Measurements from ENCODE around the gene HABP2. TPM values are rescaled to one million over a fixed set of nuclear protein-coding genes. Genes with fewer than 3 reads are reported as not detected.
A peak's percentile ranks its signal among the peaks of the same experiment; 100 is the strongest.

The HABP2 gene
- polyA plus RNA-seq, 3 donors = not detected

- Histone ChIP-seq H3K27me3 (ENCODE audit: control insufficient read depth in 2 of 2, insufficient read depth in 2 of 2, low read length in 2 of 2) (peaks cover 12 to 14% of the 10 kb centered on the region in 2 donors), H3K4me1 (ENCODE audit: control insufficient read depth in 1 of 2, insufficient read depth in 2 of 2, low read length in 2 of 2) (no peaks in the 10 kb centered on the region), H3K79me2 (ENCODE audit: insufficient read depth, low read length) (no peaks in the 10 kb centered on the region), H3K9ac (ENCODE audit: insufficient read depth, low read length, poor library complexity, severe bottlenecking) (no peak overlapping the region), H4K20me1 (ENCODE audit: insufficient read depth, low read length) (no peaks in the 10 kb centered on the region), H3K36me3 (replicated peaks in 1 of 2; ENCODE audit: control insufficient read depth in 1 of 2, insufficient read depth in 2 of 2, low read length in 2 of 2) (no peaks in the 10 kb centered on the region), H3K4me2 (replicated peaks; ENCODE audit: extremely low read depth, low read length, poor library complexity, severe bottlenecking) (no peak overlapping the region), H3K9me3 (replicated peaks in 1 of 2; ENCODE audit: control insufficient read depth in 1 of 2, insufficient read depth in 1 of 2, low read length in 2 of 2) (no peaks in the 10 kb centered on the region), H3K27ac (ENCODE audit: low read depth in 1 of 2, low read length in 2 of 2) (no peak overlapping the region), H2AFZ (ENCODE audit: insufficient read depth, low read depth, low read length, poor library complexity, severe bottlenecking) (no peak overlapping the region), H3K4me3 (replicated peaks in 1 of 3; ENCODE audit: low read depth in 2 of 3, low read length in 3 of 3) (no peak overlapping the region)
- Mint-ChIP-seq H3K9me3 (no peaks in the 10 kb centered on the region), H3K27me3 (ENCODE audit: low read depth in 3 of 3) (peaks cover 24 to 30% (median 26%) of the 10 kb centered on the region in 3 donors), H3K36me3 (no peaks in the 10 kb centered on the region), H3K4me1 (no peaks in the 10 kb centered on the region), H3K27ac (no peak overlapping the region), H3K4me3 (peak overlapping the region in 1 of 2 donors; percentile 37)
- TF ChIP-seq CTCF (IDR thresholded peaks at IDR 0.05) = no peak
- no peak for DNase-seq
- intact Hi-C loops (cut with micrococcal nuclease) = no loop called here
- WGBS (ENCODE audit: insufficient coverage) = no CpG with 5 or more reads among the region's 2 CpGs
These were observed 60.6 kb downstream of the HABP2 start for GRCh38 chr10:113613427-113613826.

GRCh38 chr10:113613977-113614690 is 61.3 kb downstream of the HABP2 start:
- no peak overlapping the region for H3K4me2 ChIP-seq (replicated peaks; ENCODE audit: extremely low read depth, low read length, poor library complexity, severe bottlenecking)
- no peaks in the 10 kb centered on the region for H3K36me3 Mint-ChIP-seq
- H2AFZ ChIP-seq (ENCODE audit: insufficient read depth, low read depth, low read length, poor library complexity, severe bottlenecking) = no peak overlapping the region
- H3K27ac ChIP-seq (ENCODE audit: low read depth in 1 of 2, low read length in 2 of 2) = no peak overlapping the region
- no peaks in the 10 kb centered on the region for H3K36me3 ChIP-seq (replicated peaks in 1 of 2; ENCODE audit: control insufficient read depth in 1 of 2, insufficient read depth in 2 of 2, low read length in 2 of 2)
- no peak overlapping the region for H3K27ac Mint-ChIP-seq
- H3K79me2 ChIP-seq (ENCODE audit: insufficient read depth, low read length) = no peaks in the 10 kb centered on the region
- no peak overlapping the region for H3K4me3 ChIP-seq (replicated peaks in 1 of 3; ENCODE audit: low read depth in 2 of 3, low read length in 3 of 3)
- H3K27me3 ChIP-seq (ENCODE audit: control insufficient read depth in 2 of 2, insufficient read depth in 2 of 2, low read length in 2 of 2) = peaks cover 12 to 14% of the 10 kb centered on the region in 2 donors
- H3K4me1 ChIP-seq (ENCODE audit: control insufficient read depth in 1 of 2, insufficient read depth in 2 of 2, low read length in 2 of 2) = no peaks in the 10 kb centered on the region
- no peak for TF ChIP-seq CTCF (IDR thresholded peaks at IDR 0.05)
- intact Hi-C loops (cut with micrococcal nuclease) = no loop called here
- WGBS (ENCODE audit: insufficient coverage) = 65% methylated on average over 9 of the region's 15 CpGs
- no peaks in the 10 kb centered on the region for H3K9me3 ChIP-seq (replicated peaks in 1 of 2; ENCODE audit: control insufficient read depth in 1 of 2, insufficient read depth in 1 of 2, low read length in 2 of 2)
- H3K4me3 Mint-ChIP-seq = no peak overlapping the region
- DNase-seq = no peak
- H3K27me3 Mint-ChIP-seq (ENCODE audit: low read depth in 3 of 3) = peaks cover 26 to 32% (median 30%) of the 10 kb centered on the region in 3 donors
- H4K20me1 ChIP-seq (ENCODE audit: insufficient read depth, low read length) = no peaks in the 10 kb centered on the region
- H3K4me1 Mint-ChIP-seq = no peaks in the 10 kb centered on the region
- no peak overlapping the region for H3K9ac ChIP-seq (ENCODE audit: insufficient read depth, low read length, poor library complexity, severe bottlenecking)
- no peaks in the 10 kb centered on the region for H3K9me3 Mint-ChIP-seq

Data from CD14-positive monocyte (primary cell).